ENCODE data around the gene PILRA.
"Not testable (repeated sequence)": the region's sequence is repeated elsewhere in the genome, so short reads cannot be mapped to it uniquely, and the experiment has no call there.

Gene PILRA

GRCh38 chr7:100438731-100439130, 65.4 kb downstream of the PILRA start:
- not testable (repeated sequence) for H3K27ac ChIP-seq (ENCODE audit: insufficient read depth, low read length, poor library complexity, severe bottlenecking); DNase-seq; H3K27me3 ChIP-seq (replicated peaks; ENCODE audit: control insufficient read depth, insufficient read depth, low read length, poor library complexity, severe bottlenecking); H3K4me3 ChIP-seq (ENCODE audit: insufficient read depth, low read depth, low read length, poor library complexity, severe bottlenecking); H3K9me3 ChIP-seq (ENCODE audit: control insufficient read depth, low read length); H3K36me3 ChIP-seq (ENCODE audit: control insufficient read depth, insufficient read depth, low read length)
- H3K4me1 ChIP-seq (ENCODE audit: control insufficient read depth, insufficient read depth, low read length, poor library complexity, severe bottlenecking) = peaks cover 17% of the 10 kb centered on the region

GRCh38 chr7:100439244-100439643, 66.0 kb downstream of the PILRA start:
- DNase-seq; H3K36me3 ChIP-seq (ENCODE audit: control insufficient read depth, insufficient read depth, low read length); H3K9me3 ChIP-seq (ENCODE audit: control insufficient read depth, low read length); H3K4me3 ChIP-seq (ENCODE audit: insufficient read depth, low read depth, low read length, poor library complexity, severe bottlenecking); H3K27me3 ChIP-seq (replicated peaks; ENCODE audit: control insufficient read depth, insufficient read depth, low read length, poor library complexity, severe bottlenecking); H3K27ac ChIP-seq (ENCODE audit: insufficient read depth, low read length, poor library complexity, severe bottlenecking): not testable (repeated sequence)
- H3K4me1 ChIP-seq (ENCODE audit: control insufficient read depth, insufficient read depth, low read length, poor library complexity, severe bottlenecking) = peaks cover 16% of the 10 kb centered on the region

- Histone ChIP-seq H3K27me3 (replicated peaks; ENCODE audit: control insufficient read depth, insufficient read depth, low read length, poor library complexity, severe bottlenecking) (no peaks in the 10 kb centered on the region), H3K4me3 (ENCODE audit: insufficient read depth, low read depth, low read length, poor library complexity, severe bottlenecking) (no peak overlapping the region), H3K36me3 (ENCODE audit: control insufficient read depth, insufficient read depth, low read length) (no peaks in the 10 kb centered on the region), H3K4me1 (ENCODE audit: control insufficient read depth, insufficient read depth, low read length, poor library complexity, severe bottlenecking) (peaks cover 7% of the 10 kb centered on the region), H3K27ac (ENCODE audit: insufficient read depth, low read length, poor library complexity, severe bottlenecking) (no peak overlapping the region), H3K9me3 (ENCODE audit: control insufficient read depth, low read length) (no peaks in the 10 kb centered on the region)
- DNase-seq = no peak
Measured at GRCh38 chr7:100441641-100442535, 68.6 kb downstream of the PILRA start.

GRCh38 chr7:100443096-100443840, 70.0 kb downstream of the PILRA start:
- Histone ChIP-seq H3K9me3 (ENCODE audit: control insufficient read depth, low read length) (no peaks in the 10 kb centered on the region), H3K27ac (ENCODE audit: insufficient read depth, low read length, poor library complexity, severe bottlenecking) (no peak overlapping the region), H3K4me3 (ENCODE audit: insufficient read depth, low read depth, low read length, poor library complexity, severe bottlenecking) (no peak overlapping the region), H3K27me3 (replicated peaks; ENCODE audit: control insufficient read depth, insufficient read depth, low read length, poor library complexity, severe bottlenecking) (no peaks in the 10 kb centered on the region), H3K36me3 (ENCODE audit: control insufficient read depth, insufficient read depth, low read length) (no peaks in the 10 kb centered on the region), H3K4me1 (ENCODE audit: control insufficient read depth, insufficient read depth, low read length, poor library complexity, severe bottlenecking) (peaks cover 7% of the 10 kb centered on the region)
- DNase-seq = no peak

- DNase-seq = no peak
- Histone ChIP-seq H3K4me3 (ENCODE audit: insufficient read depth, low read depth, low read length, poor library complexity, severe bottlenecking) (no peak overlapping the region), H3K4me1 (ENCODE audit: control insufficient read depth, insufficient read depth, low read length, poor library complexity, severe bottlenecking) (peaks cover 7% of the 10 kb centered on the region), H3K27ac (ENCODE audit: insufficient read depth, low read length, poor library complexity, severe bottlenecking) (no peak overlapping the region), H3K9me3 (ENCODE audit: control insufficient read depth, low read length) (no peaks in the 10 kb centered on the region), H3K36me3 (ENCODE audit: control insufficient read depth, insufficient read depth, low read length) (no peaks in the 10 kb centered on the region), H3K27me3 (replicated peaks; ENCODE audit: control insufficient read depth, insufficient read depth, low read length, poor library complexity, severe bottlenecking) (no peaks in the 10 kb centered on the region)
Measured at GRCh38 chr7:100444311-100445278, 71.3 kb downstream of the PILRA start.

GRCh38 chr7:100446040-100446439, 72.8 kb downstream of the PILRA start:
- DNase-seq = no peak

GRCh38 chr7:100447363-100447762, 74.1 kb downstream of the PILRA start:
- H3K4me3 ChIP-seq (ENCODE audit: insufficient read depth, low read depth, low read length, poor library complexity, severe bottlenecking); H3K4me1 ChIP-seq (ENCODE audit: control insufficient read depth, insufficient read depth, low read length, poor library complexity, severe bottlenecking); H3K36me3 ChIP-seq (ENCODE audit: control insufficient read depth, insufficient read depth, low read length); H3K27me3 ChIP-seq (replicated peaks; ENCODE audit: control insufficient read depth, insufficient read depth, low read length, poor library complexity, severe bottlenecking); DNase-seq; H3K27ac ChIP-seq (ENCODE audit: insufficient read depth, low read length, poor library complexity, severe bottlenecking); H3K9me3 ChIP-seq (ENCODE audit: control insufficient read depth, low read length): not testable (repeated sequence)

More at GRCh38 chr7:100446040-100446439, 72.8 kb downstream of the PILRA start:
- H3K4me3 ChIP-seq (ENCODE audit: insufficient read depth, low read depth, low read length, poor library complexity, severe bottlenecking) = no peak overlapping the region
- no peaks in the 10 kb centered on the region for H3K36me3 ChIP-seq (ENCODE audit: control insufficient read depth, insufficient read depth, low read length)
- peaks cover 7% of the 10 kb centered on the region for H3K4me1 ChIP-seq (ENCODE audit: control insufficient read depth, insufficient read depth, low read length, poor library complexity, severe bottlenecking)
- no peak overlapping the region for H3K27ac ChIP-seq (ENCODE audit: insufficient read depth, low read length, poor library complexity, severe bottlenecking)
- H3K27me3 ChIP-seq (replicated peaks; ENCODE audit: control insufficient read depth, insufficient read depth, low read length, poor library complexity, severe bottlenecking) = no peaks in the 10 kb centered on the region
- H3K9me3 ChIP-seq (ENCODE audit: control insufficient read depth, low read length) = no peaks in the 10 kb centered on the region

- DNase-seq = no peak
- H3K27ac ChIP-seq (ENCODE audit: insufficient read depth, low read length, poor library complexity, severe bottlenecking) = no peak overlapping the region
- peaks cover 7% of the 10 kb centered on the region for H3K4me1 ChIP-seq (ENCODE audit: control insufficient read depth, insufficient read depth, low read length, poor library complexity, severe bottlenecking)
- H3K4me3 ChIP-seq (ENCODE audit: insufficient read depth, low read depth, low read length, poor library complexity, severe bottlenecking) = no peak overlapping the region
- no peaks in the 10 kb centered on the region for H3K36me3 ChIP-seq (ENCODE audit: control insufficient read depth, insufficient read depth, low read length)
- no peaks in the 10 kb centered on the region for H3K27me3 ChIP-seq (replicated peaks; ENCODE audit: control insufficient read depth, insufficient read depth, low read length, poor library complexity, severe bottlenecking)
- no peaks in the 10 kb centered on the region for H3K9me3 ChIP-seq (ENCODE audit: control insufficient read depth, low read length)
Measured at GRCh38 chr7:100449190-100449795, 76.0 kb downstream of the PILRA start.
